ENCODE results near the gene TRAP1.

TRAP1 gene

DNA sequence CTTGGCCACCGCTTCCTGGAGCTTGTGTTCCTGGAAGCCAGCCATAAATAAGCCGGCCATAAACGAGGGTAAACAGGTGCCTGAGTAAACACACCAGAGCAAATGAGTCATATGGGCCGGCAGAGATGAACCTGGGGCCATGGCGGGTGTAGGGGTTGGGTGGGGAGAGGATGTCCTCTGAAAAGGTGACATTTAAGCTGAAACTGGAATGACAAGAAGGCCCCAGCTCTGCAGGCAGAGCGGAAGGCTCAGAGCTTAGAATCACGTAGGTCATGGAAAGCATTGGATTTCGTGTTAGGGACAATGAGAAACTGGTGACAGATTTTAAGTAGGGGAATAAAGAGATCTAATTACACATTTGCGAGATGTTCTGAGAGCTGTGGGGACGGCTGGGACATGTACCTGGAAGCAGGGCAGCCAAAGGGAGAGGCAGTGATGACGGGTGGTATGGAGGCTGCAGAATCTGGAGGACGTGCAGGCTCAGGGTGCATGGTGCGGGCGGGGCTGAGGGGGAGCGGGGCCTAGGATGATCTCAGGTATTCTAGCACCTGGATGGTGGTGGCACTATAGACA lies 70.9 kb downstream of the TRAP1 start:
- 89 to 90% methylated on average over 13 to 14 of the region's 15 CpGs for WGBS, 2 experiments (ENCODE audit: insufficient coverage in 2 of 2)
- H3K4me1 ChIP-seq (ENCODE audit: control insufficient read depth, insufficient read depth, low read length, poor library complexity, severe bottlenecking), result peaks cover 33% of the 10 kb centered on the region
- H3K36me3 ChIP-seq (ENCODE audit: control insufficient read depth, insufficient read depth, low read length), result peaks cover 9% of the 10 kb centered on the region
- no peaks in the 10 kb centered on the region for H3K9me3 ChIP-seq (ENCODE audit: control insufficient read depth, low read length)
- no peak overlapping the region for H3K27ac ChIP-seq (ENCODE audit: low read depth, low read length, severe bottlenecking)
- H3K4me3 ChIP-seq (ENCODE audit: extremely low read depth, insufficient read depth, low read length, poor library complexity, severe bottlenecking), result no peak overlapping the region

DNA sequence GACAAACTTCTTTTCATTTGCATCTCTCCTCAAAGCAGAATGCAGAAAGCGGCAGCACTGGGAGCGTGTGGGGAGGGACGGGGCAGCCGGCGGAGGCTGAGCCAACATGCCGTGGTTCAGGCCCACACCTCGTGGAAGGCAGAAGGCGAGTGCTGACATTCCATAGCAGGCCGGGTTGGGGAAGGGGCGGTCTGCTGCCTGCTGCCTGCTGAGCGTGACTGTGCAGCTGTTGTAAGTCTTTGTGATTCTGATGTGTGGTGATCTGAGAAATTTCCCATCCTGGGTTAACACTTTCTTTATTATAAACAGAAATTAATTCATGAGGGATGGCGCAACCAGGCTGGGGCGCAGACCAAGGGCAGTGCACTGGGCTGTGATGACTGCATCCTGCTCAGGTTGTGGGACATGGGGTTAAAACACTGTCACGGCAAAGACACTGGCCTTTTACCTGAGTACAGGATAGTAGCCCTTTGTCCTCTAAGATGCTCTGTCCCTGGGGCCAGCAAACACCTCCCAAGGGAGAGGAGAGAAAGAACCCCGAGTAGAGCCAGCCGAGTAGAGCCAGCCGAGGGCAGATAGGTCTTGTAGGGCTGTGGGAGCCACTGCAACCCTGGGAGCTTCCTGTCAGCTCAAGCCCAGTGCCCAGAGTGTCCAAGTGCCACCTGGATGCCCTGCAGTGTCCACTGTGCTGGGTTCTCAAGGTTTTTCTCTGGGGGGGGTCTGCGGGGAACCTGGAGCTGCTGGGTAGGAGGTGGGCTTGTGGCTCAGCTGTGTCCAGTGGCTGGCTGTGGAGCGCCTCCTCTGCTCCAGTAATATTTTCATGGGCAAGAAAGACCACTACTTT lies 71.6 kb downstream of the TRAP1 start:
- Histone ChIP-seq H3K4me1 (ENCODE audit: control insufficient read depth, insufficient read depth, low read length, poor library complexity, severe bottlenecking) (peaks cover 33% of the 10 kb centered on the region), H3K27ac (ENCODE audit: low read depth, low read length, severe bottlenecking) (peak overlapping the region; percentile 62), H3K9me3 (ENCODE audit: control insufficient read depth, low read length) (no peaks in the 10 kb centered on the region), H3K4me3 (ENCODE audit: extremely low read depth, insufficient read depth, low read length, poor library complexity, severe bottlenecking) (no peak overlapping the region), H3K36me3 (ENCODE audit: control insufficient read depth, insufficient read depth, low read length) (peaks cover 7% of the 10 kb centered on the region)
- WGBS, 2 experiments (ENCODE audit: insufficient coverage in 2 of 2), result 51 to 61% methylated on average over 13 of the region's 19 CpGs

DNA sequence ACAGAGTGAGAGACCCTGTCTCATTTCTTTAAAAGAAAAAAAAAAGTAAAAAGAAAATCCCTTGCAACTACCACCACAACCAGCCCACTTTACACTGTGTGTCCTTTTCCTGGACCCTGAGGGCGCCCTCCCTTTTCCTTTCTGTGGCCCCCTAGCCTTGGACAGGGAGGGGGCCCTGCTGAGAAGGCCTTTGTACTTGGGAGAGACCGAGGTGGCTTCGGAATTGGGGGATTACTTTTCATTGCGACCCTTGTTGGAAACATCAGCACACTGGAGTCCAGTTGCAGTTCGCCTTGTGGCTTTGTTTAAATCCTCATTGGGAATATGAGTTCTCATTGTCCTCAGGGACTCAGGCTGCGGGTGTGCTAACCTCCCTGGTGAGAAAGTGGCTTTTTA lies 72.2 kb downstream of the TRAP1 start:
- Histone ChIP-seq H3K36me3 (ENCODE audit: control insufficient read depth, insufficient read depth, low read length) (peaks cover 8% of the 10 kb centered on the region), H3K4me3 (ENCODE audit: extremely low read depth, insufficient read depth, low read length, poor library complexity, severe bottlenecking) (no peak overlapping the region), H3K9me3 (ENCODE audit: control insufficient read depth, low read length) (no peaks in the 10 kb centered on the region), H3K27ac (ENCODE audit: low read depth, low read length, severe bottlenecking) (peak overlapping the region; percentile 62), H3K4me1 (ENCODE audit: control insufficient read depth, insufficient read depth, low read length, poor library complexity, severe bottlenecking) (peaks cover 36% of the 10 kb centered on the region)
- 45 to 60% methylated on average over 3 to 5 of the region's 6 CpGs for WGBS, 2 experiments (ENCODE audit: insufficient coverage in 2 of 2)

DNA sequence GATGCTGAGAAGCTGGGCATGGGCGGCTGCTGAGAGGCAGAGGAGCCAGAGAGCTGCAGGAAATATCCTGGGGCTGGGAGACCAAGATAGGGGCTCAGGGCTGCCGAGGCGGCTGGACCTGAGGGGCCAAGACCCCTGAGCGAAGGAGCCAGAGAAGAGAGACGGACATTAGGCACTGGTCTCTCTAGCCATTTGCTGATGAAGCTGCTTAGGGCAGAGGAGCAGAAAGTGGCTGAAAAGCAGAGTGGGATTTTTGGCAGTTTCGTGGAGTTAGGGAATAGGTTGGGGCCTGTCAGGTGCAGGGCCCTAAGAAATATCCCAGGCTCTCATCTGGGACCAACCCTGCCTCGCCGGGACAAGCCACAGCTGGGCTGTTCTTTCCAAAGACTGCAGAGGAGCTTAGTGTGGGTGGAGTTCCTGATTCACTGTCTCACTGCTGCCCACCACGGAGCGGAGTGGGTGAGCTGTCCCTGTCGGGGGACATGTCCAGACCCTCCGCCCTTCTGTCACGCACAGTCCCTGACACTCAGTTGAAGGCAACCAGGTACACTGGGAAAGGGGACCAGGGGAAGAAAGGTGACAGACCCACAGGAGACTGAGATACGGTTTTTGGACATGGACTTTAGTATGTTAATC lies 74.1 kb downstream of the TRAP1 start:
- Histone ChIP-seq H3K9me3 (ENCODE audit: control insufficient read depth, low read length) (no peaks in the 10 kb centered on the region), H3K4me1 (ENCODE audit: control insufficient read depth, insufficient read depth, low read length, poor library complexity, severe bottlenecking) (peaks cover 39% of the 10 kb centered on the region), H3K36me3 (ENCODE audit: control insufficient read depth, insufficient read depth, low read length) (peaks cover 8% of the 10 kb centered on the region), H3K4me3 (ENCODE audit: extremely low read depth, insufficient read depth, low read length, poor library complexity, severe bottlenecking) (no peak overlapping the region), H3K27ac (ENCODE audit: low read depth, low read length, severe bottlenecking) (peak overlapping the region; percentile 73)
- 91 to 98% methylated on average over 7 to 11 of the region's 14 CpGs for WGBS, 2 experiments (ENCODE audit: insufficient coverage in 2 of 2)

DNA sequence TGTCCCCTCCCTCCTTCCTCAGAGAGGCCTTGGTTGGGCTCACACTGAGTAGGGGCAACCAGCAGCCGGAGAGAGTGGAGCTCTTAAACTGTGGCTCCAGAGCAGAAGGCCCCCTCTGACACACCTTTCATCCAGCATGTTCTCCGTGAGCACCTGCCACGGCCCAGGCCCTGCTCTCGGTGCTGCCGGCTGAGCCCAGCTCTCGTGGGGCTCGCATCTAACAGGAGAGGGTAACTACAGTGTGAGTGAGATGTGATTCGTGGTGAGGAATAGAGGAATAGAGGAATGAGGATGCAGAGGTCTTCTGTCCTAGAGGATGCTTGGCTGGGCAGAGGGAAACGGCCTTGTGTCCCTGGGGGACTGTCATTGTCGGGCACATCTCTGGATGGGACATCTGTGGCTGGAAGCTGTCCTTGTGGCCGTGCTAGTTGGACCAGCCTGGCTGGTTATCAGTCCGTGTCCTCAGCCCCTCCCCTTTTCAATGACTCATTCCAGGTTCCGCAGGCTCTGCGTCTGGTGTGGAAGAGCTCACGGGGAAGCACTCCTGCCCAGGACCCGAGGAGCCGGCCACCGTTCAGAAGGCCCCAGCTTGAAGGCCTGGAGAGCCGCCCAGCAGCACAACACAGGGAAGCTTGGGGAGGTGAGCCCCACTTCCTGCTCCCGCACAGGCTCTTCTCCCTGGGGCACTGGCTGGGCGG lies 74.8 kb downstream of the TRAP1 start:
- peak overlapping the region; percentile 73 for H3K27ac ChIP-seq (ENCODE audit: low read depth, low read length, severe bottlenecking)
- no peak overlapping the region for H3K4me3 ChIP-seq (ENCODE audit: extremely low read depth, insufficient read depth, low read length, poor library complexity, severe bottlenecking)
- WGBS, 2 experiments (ENCODE audit: insufficient coverage in 2 of 2), result 76 to 80% methylated on average over 12 to 21 of the region's 21 CpGs
- H3K4me1 ChIP-seq (ENCODE audit: control insufficient read depth, insufficient read depth, low read length, poor library complexity, severe bottlenecking), result peaks cover 43% of the 10 kb centered on the region
- no peaks in the 10 kb centered on the region for H3K9me3 ChIP-seq (ENCODE audit: control insufficient read depth, low read length)
- peaks cover 8% of the 10 kb centered on the region for H3K36me3 ChIP-seq (ENCODE audit: control insufficient read depth, insufficient read depth, low read length)

DNA sequence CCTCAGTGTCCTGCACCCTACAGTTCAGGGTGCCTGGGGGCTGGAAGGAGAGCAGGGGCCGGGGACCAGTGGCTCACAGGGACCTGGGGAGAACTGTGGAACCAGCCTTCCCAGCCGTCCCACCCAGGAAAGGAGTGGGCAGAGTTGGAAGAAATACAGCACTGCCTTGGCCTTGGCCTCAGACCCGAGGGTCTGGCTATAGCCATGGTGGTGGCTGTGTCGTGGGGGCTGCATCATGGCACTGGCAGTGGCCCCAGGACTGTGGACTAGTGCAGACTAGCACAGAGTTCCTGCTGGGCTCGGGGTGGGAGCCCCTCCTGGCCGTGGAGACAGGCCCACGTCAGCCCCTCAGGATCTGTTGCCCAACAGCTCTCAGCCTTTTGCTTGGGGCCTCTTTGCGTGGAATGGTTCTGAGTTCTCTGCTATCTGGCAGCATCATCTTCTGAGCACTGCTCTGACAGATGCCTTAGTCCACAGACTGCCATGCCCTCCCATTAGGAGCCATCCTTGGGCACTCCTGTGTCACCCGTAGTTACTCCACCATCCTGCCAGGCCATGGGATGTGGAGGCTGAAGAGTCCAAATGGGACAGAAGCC lies 75.4 kb downstream of the TRAP1 start:
- H3K4me3 ChIP-seq (ENCODE audit: extremely low read depth, insufficient read depth, low read length, poor library complexity, severe bottlenecking), result no peak overlapping the region
- H3K4me1 ChIP-seq (ENCODE audit: control insufficient read depth, insufficient read depth, low read length, poor library complexity, severe bottlenecking), result peaks cover 48% of the 10 kb centered on the region
- WGBS, 2 experiments (ENCODE audit: insufficient coverage in 2 of 2), result 92 to 98% methylated on average over 8 to 9 of the region's 9 CpGs
- H3K27ac ChIP-seq (ENCODE audit: low read depth, low read length, severe bottlenecking), result no peak overlapping the region
- peaks cover 8% of the 10 kb centered on the region for H3K36me3 ChIP-seq (ENCODE audit: control insufficient read depth, insufficient read depth, low read length)
- H3K9me3 ChIP-seq (ENCODE audit: control insufficient read depth, low read length), result no peaks in the 10 kb centered on the region

DNA sequence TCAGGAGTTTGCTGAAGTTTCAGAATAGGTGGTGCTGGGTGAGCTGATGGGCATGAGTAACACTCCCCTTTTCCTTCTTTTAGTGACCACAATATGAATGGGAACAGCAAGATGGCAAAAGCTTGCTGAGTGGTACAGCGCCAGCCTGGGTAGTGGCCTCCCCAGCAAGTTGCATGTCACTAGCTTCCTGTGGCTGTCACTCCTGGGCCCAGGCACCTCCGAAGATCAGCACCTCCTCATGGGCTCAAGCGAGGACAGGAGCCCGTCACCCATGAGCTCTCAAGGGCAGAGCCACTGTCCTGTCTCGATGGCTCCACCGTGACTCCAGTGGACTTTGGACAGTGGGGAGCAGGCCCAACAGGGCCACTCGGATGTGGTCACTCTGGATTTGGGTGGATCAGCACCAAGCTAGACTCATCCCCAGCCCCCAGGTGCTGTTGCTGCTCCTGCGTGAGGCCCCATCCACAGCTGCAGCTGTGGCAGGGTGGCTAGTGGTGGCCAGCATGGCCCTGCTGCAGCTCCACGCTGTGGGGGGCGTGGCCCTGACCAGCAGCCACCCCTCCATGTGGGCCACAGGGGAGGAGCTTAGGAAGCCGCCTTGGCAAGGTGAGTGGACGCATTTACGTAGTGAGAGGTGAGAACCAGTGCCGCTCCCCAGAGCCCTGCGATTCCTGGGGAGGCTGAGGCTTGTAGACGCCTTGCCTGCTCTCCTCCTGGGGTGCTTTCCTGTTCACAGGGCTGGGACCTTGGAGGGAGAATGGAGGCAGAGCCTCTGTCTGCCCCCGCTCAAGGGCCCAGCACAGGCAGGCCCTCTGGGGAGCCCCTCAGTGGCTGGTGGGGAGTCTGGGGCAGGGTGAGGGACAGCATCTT lies 76.5 kb downstream of the TRAP1 start:
- no peaks in the 10 kb centered on the region for H3K9me3 ChIP-seq (ENCODE audit: control insufficient read depth, low read length)
- peaks cover 43% of the 10 kb centered on the region for H3K4me1 ChIP-seq (ENCODE audit: control insufficient read depth, insufficient read depth, low read length, poor library complexity, severe bottlenecking)
- no peak overlapping the region for H3K27ac ChIP-seq (ENCODE audit: low read depth, low read length, severe bottlenecking)
- H3K4me3 ChIP-seq (ENCODE audit: extremely low read depth, insufficient read depth, low read length, poor library complexity, severe bottlenecking), result no peak overlapping the region
- peaks cover 8% of the 10 kb centered on the region for H3K36me3 ChIP-seq (ENCODE audit: control insufficient read depth, insufficient read depth, low read length)
- WGBS, 2 experiments (ENCODE audit: insufficient coverage in 2 of 2), result 94% methylated on average over 12 of the region's 17 CpGs

DNA sequence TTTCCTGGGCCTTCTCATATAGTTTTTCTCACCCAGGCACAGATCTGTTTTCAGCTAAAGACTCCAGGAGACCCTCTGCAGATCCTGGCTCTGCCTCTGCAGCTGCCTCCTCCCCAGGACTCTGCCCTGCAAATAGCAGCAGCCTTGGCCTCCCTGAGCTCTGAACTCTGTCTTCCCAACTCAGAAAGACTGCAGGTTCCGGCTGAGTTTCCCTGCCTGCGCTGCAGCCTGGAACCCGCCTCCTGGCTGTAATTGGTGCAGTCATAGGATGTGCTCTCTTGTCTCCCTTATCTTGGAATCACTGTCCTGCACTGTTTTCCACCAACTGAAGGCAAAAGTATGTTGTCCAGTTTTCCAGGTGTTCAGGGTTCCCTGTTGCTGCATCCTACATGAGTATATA lies 77.1 kb downstream of the TRAP1 start:
- Histone ChIP-seq H3K9me3 (ENCODE audit: control insufficient read depth, low read length) (no peaks in the 10 kb centered on the region), H3K4me3 (ENCODE audit: extremely low read depth, insufficient read depth, low read length, poor library complexity, severe bottlenecking) (no peak overlapping the region), H3K36me3 (ENCODE audit: control insufficient read depth, insufficient read depth, low read length) (peaks cover 8% of the 10 kb centered on the region), H3K27ac (ENCODE audit: low read depth, low read length, severe bottlenecking) (no peak overlapping the region), H3K4me1 (ENCODE audit: control insufficient read depth, insufficient read depth, low read length, poor library complexity, severe bottlenecking) (peaks cover 36% of the 10 kb centered on the region)
- 90 to 100% methylated on average over 3 of the region's 3 CpGs for WGBS, 2 experiments (ENCODE audit: insufficient coverage in 2 of 2)

DNA sequence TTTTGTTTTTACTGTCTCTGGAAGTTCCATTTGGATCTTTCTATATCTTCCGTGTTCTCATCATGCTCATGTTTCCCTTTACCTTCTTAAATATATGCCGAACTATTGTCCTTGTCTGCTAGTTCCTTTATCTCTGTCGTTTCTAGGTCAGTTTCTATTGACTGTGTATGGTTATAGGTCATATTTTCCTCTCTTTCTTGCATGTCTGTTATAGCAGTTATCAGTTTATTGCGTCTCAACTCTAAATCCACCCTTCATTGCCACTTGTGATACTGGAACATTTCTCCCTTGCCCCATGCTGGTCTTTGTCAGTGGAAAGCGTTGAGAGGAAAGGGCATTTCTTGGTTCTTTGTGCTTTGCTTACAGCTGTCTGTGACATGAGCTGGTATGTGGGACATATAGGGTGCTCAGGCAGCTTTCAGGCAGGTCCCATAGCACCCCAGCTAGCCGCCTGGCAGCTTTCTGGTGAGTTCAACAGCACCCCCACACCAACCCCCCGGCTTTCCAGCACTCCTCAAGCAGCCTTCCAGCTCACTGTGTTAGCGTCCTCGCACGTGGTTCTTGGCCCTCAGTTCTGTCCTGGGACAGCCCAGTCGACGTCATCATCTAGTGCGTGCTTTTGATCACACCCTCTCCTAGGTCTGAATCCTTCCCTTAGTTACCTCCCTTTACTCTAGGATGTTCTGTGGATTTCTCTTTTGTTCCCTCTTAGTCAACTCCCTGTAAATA lies 78.2 kb downstream of the TRAP1 start:
- Histone ChIP-seq H3K4me3 (ENCODE audit: extremely low read depth, insufficient read depth, low read length, poor library complexity, severe bottlenecking) (no peak overlapping the region), H3K27ac (ENCODE audit: low read depth, low read length, severe bottlenecking) (no peak overlapping the region), H3K36me3 (ENCODE audit: control insufficient read depth, insufficient read depth, low read length) (peaks cover 8% of the 10 kb centered on the region), H3K9me3 (ENCODE audit: control insufficient read depth, low read length) (no peaks in the 10 kb centered on the region), H3K4me1 (ENCODE audit: control insufficient read depth, insufficient read depth, low read length, poor library complexity, severe bottlenecking) (peaks cover 32% of the 10 kb centered on the region)
- WGBS, 2 experiments (ENCODE audit: insufficient coverage in 2 of 2), result 85 to 89% methylated on average over 9 of the region's 13 CpGs

Data from mesodermal cell (in vitro differentiated cells).